DND-41 (cell line): ENCODE data around the gene NUDT8.

ENCODE experiments used
- ATAC-seq: fragments of 200-7000 bp; cut with Tn5 transposase; 3 replicates; pipeline ENCODE4 v1.9.1; 2021; ENCODE audit warnings: low read depth; ENCODE audit not compliant: insufficient read depth
- DNase-seq: peaks from one replicate; pipeline ENCODE4 v3.0.0-alpha.2; 2020
- H2AFZ ChIP-seq: 2 replicates; pipeline ENCODE4 v1.6.0; 2012; ENCODE audit warnings: low read depth, low read length
- H3K27ac ChIP-seq: 2 replicates; pipeline ENCODE4 v1.5.1; 2012; ENCODE audit warnings: low read length, inconsistent platforms
- H3K27me3 ChIP-seq: fragments of 200-600 bp; sonication (generic); 2 replicates; pipeline ENCODE4 v1.6.0; 2012; ENCODE audit warnings: low read length, mild to moderate bottlenecking, inconsistent platforms; ENCODE audit not compliant: insufficient read depth, poor library complexity
- H3K36me3 ChIP-seq: 2 replicates; pipeline ENCODE4 v1.5.1; 2012; ENCODE audit warnings: low read length, inconsistent platforms; ENCODE audit not compliant: insufficient read depth
- H3K4me1 ChIP-seq: 2 replicates; pipeline ENCODE4 v1.5.1; 2012; ENCODE audit warnings: mild to moderate bottlenecking, low read length; ENCODE audit not compliant: insufficient read depth
- H3K4me2 ChIP-seq: 2 replicates; pipeline ENCODE4 v1.6.0; 2012; ENCODE audit warnings: mild to moderate bottlenecking, moderate library complexity, low read length, inconsistent platforms; ENCODE audit not compliant: insufficient read depth
- H3K4me3 ChIP-seq, 2 experiments: fragments of 200-600 bp in 1 of 2; shearing (Covaris generic) in 1 of 2; 2 replicates each; pipeline ENCODE4 v1.5.1; 2012 to 2016; ENCODE audit warnings: inconsistent platforms in 2 of 2, low read length in 2 of 2, mild to moderate bottlenecking in 2 of 2, low read depth in 1 of 2, moderate library complexity in 1 of 2
- H3K79me2 ChIP-seq: 2 replicates; pipeline ENCODE4 v1.6.0; 2012; ENCODE audit warnings: low read length, inconsistent platforms; ENCODE audit not compliant: insufficient read depth
- H3K9ac ChIP-seq: 2 replicates; pipeline ENCODE4 v1.6.0; 2012; ENCODE audit warnings: low read depth, mild to moderate bottlenecking, inconsistent platforms, low read length, moderate library complexity
- H3K9me3 ChIP-seq: 2 replicates; pipeline ENCODE4 v1.5.1; 2012; ENCODE audit warnings: low read length, moderate library complexity, mild to moderate bottlenecking, inconsistent platforms; ENCODE audit not compliant: insufficient read depth, severe bottlenecking
- H4K20me1 ChIP-seq: 2 replicates; pipeline ENCODE4 v1.6.0; 2012; ENCODE audit warnings: low read length; ENCODE audit not compliant: insufficient read depth
- EZH2 ChIP-seq: IDR thresholded peaks from 3 replicates; pipeline ENCODE4 v1.6.1; 2012; ENCODE audit warnings: borderline replicate concordance, low read depth, mild to moderate bottlenecking, moderate library complexity, low read length, inconsistent platforms; ENCODE audit not compliant: severe bottlenecking
- TF ChIP-seq, protein P1 (sequence below): IDR thresholded peaks from 2 replicates; pipeline ENCODE4 v1.5.1; 2012; ENCODE audit warnings: borderline replicate concordance, low read length, moderate library complexity, mild to moderate bottlenecking; ENCODE audit not compliant: poor library complexity, severe bottlenecking; ENCODE audit errors: extremely low read depth

Gene NUDT8

DNA sequence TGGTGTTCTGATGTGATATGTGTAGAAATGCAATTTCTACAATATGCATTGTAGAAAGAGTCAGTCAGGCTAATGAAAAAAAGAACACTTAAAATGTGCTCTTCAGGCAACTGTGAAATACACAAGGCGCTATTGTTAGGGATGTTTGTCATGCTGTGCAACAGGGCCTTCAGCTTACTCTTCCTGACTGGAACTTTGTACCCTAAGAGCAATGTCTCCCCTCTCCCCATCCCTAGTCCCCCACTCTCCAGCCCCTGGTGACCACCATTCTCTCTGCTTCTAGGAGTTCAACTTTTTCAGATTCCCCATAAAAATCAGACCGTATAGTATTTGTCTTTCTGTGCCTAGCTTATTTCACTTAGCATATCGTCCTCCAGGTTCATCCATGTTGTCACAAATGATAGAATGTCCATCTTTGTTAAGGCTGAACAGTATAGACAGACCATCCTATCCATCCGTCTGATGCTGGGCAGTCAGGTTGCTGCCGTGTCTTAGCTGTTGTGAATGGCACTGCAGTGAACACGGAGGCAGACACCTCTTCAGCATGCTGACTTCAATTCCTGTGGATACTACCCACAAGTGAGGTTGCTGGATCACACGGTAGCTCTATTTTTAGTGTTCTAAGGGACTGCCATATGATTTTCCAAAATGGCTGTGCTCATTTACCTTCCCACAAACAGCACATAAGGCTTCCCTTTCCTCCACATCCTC, 12.3 kb downstream of the NUDT8 start:
- Histone ChIP-seq H3K4me1 (peaks cover 58% of the 10 kb centered on the region), H3K4me3 (no peak overlapping the region), H3K79me2 (peaks cover 19% of the 10 kb centered on the region), H3K27ac (peak overlapping the region; percentile 38; the same call in 1 of the 2 replicates), H3K9me3 (no peaks in the 10 kb centered on the region), H3K36me3 (peaks cover 14% of the 10 kb centered on the region), H3K9ac (no peak overlapping the region), H2AFZ (no peak overlapping the region), H3K4me2 (no peak overlapping the region), H3K27me3 (no peaks in the 10 kb centered on the region), H4K20me1 (no peaks in the 10 kb centered on the region)
- TF ChIP-seq EZH2, result no peak
- TF ChIP-seq, protein P1, sequence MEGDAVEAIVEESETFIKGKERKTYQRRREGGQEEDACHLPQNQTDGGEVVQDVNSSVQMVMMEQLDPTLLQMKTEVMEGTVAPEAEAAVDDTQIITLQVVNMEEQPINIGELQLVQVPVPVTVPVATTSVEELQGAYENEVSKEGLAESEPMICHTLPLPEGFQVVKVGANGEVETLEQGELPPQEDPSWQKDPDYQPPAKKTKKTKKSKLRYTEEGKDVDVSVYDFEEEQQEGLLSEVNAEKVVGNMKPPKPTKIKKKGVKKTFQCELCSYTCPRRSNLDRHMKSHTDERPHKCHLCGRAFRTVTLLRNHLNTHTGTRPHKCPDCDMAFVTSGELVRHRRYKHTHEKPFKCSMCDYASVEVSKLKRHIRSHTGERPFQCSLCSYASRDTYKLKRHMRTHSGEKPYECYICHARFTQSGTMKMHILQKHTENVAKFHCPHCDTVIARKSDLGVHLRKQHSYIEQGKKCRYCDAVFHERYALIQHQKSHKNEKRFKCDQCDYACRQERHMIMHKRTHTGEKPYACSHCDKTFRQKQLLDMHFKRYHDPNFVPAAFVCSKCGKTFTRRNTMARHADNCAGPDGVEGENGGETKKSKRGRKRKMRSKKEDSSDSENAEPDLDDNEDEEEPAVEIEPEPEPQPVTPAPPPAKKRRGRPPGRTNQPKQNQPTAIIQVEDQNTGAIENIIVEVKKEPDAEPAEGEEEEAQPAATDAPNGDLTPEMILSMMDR, result no peak
- no peak for DNase-seq
- ATAC-seq, result no peak

GRCh38 chr11:67616431-67617242, 13.1 kb downstream of the NUDT8 start:
- no peaks in the 10 kb centered on the region for H3K9me3 ChIP-seq
- H3K9ac ChIP-seq, result no peak overlapping the region
- peaks cover 54% of the 10 kb centered on the region for H3K4me1 ChIP-seq
- TF ChIP-seq, protein P1, result no peak
- no peak for TF ChIP-seq EZH2
- peaks cover 21% of the 10 kb centered on the region for H3K36me3 ChIP-seq
- no peak overlapping the region for H2AFZ ChIP-seq
- DNase-seq (no peak), ATAC-seq (no peak)
- H3K79me2 ChIP-seq, result peaks cover 16% of the 10 kb centered on the region
- H3K27me3 ChIP-seq, result no peaks in the 10 kb centered on the region
- no peaks in the 10 kb centered on the region for H4K20me1 ChIP-seq
- no peak overlapping the region for H3K4me2 ChIP-seq
- no peak overlapping the region for H3K4me3 ChIP-seq
- H3K27ac ChIP-seq, result no peak overlapping the region

GRCh38 chr11:67615728-67616430, 13.9 kb downstream of the NUDT8 start:
- Histone ChIP-seq H3K9me3 (no peaks in the 10 kb centered on the region), H3K27ac (no peak overlapping the region), H3K36me3 (peaks cover 28% of the 10 kb centered on the region), H3K9ac (no peak overlapping the region), H3K27me3 (no peaks in the 10 kb centered on the region), H3K4me1 (peaks cover 49% of the 10 kb centered on the region), H3K4me2 (no peak overlapping the region), H3K4me3 (no peak overlapping the region), H2AFZ (no peak overlapping the region), H3K79me2 (peaks cover 10% of the 10 kb centered on the region), H4K20me1 (peaks cover 4% of the 10 kb centered on the region; the same call in 1 of the 2 replicates)
- no peak for DNase-seq
- no peak for ATAC-seq
- no peak for TF ChIP-seq EZH2
